H1 (cell line): ENCODE measurements around the gene BATF2. TPM values are rescaled to one million over a fixed set of nuclear protein-coding genes. Genes with fewer than 3 reads are reported as not detected.

Experiments
- CTCF ChIA-PET: fragments of 300-600 bp; sonication (Branson Sonifier 250); formaldehyde crosslinking; loops from one replicate; lab custom pipeline; 2021; ENCODE audit not compliant: partially characterized antibody; lab: Charles Lee
- POLR2A ChIA-PET: fragments of 300-600 bp; sonication (Branson Sonifier 250); formaldehyde crosslinking; loops from one replicate; lab custom pipeline; 2021; ENCODE audit warnings: inconsistent platforms; ENCODE audit not compliant: partially characterized antibody; lab: Charles Lee
- DNase-seq, 2 experiments: peaks; one replicate each; pipeline versions ENCODE4 v3.0.0 to v3.0.0-alpha.2; 2010 to 2022; ENCODE audit warnings: low spot score in 2 of 2, low read depth in 1 of 2, mixed read lengths in 1 of 2
- FAIRE-seq: peaks from 2 replicates; lab custom pipeline; 2011; peaks lifted over from hg19 to GRCh38; lab: Jason Lieb, UNC
- H2AFZ ChIP-seq: 2 replicates; pipeline ENCODE4 v1.8.1; 2012; ENCODE audit warnings: low read length, inconsistent platforms
- H2AK5ac ChIP-seq: 2 replicates; pipeline ENCODE4 v1.6.1; 2013; ENCODE audit warnings: low read depth, low read length
- H2BK120ac ChIP-seq: replicated peaks from 2 replicates; pipeline ENCODE3; 2013; ENCODE audit warnings: low read depth, low read length, inconsistent platforms
- H2BK12ac ChIP-seq: 2 replicates; pipeline ENCODE4 v1.6.1; 2013; ENCODE audit warnings: low read depth, low read length
- H2BK15ac ChIP-seq: 2 replicates; pipeline ENCODE4 v1.6.1; 2013; ENCODE audit warnings: low read length
- H2BK20ac ChIP-seq: 2 replicates; pipeline ENCODE4 v1.6.1; 2013; ENCODE audit warnings: low read length
- H2BK5ac ChIP-seq: 2 replicates; pipeline ENCODE4 v1.6.1; 2013; ENCODE audit warnings: low read depth, low read length
- H3K14ac ChIP-seq: 2 replicates; pipeline ENCODE4 v1.6.1; 2013; ENCODE audit warnings: inconsistent platforms; ENCODE audit not compliant: insufficient read length
- H3K18ac ChIP-seq: 2 replicates; pipeline ENCODE4 v1.6.1; 2013; ENCODE audit warnings: low read length; ENCODE audit errors: extremely low read depth
- H3K23ac ChIP-seq: 2 replicates; pipeline ENCODE4 v1.6.1; 2013; ENCODE audit warnings: inconsistent platforms; ENCODE audit not compliant: insufficient read length
- H3K23me2 ChIP-seq: 2 replicates; pipeline ENCODE4 v1.6.1; 2013; ENCODE audit warnings: low read depth, low read length
- H3K27ac ChIP-seq: 2 replicates; pipeline ENCODE4 v1.6.1; 2011; ENCODE audit warnings: low read depth, low read length, inconsistent platforms
- H3K27me3 ChIP-seq, 4 experiments: replicated peaks in 1 of 4; 1 replicate in 1 of 4; 2 replicates in 3 of 4; pipeline versions ENCODE4 v1.6.1 to v1.8.1; 2011 to 2013; ENCODE audit warnings: low read length in 3 of 4, mild to moderate bottlenecking in 3 of 4, inconsistent platforms in 2 of 4, mixed read lengths in 2 of 4, moderate library complexity in 1 of 4; ENCODE audit not compliant: control insufficient read depth in 3 of 4, insufficient read depth in 3 of 4; ENCODE audit errors: extremely low read depth in 1 of 4
- H3K36me3 ChIP-seq, 4 experiments: 2 replicates each; pipeline versions ENCODE4 v1.6.1 to v1.8.1; 2011 to 2013; ENCODE audit warnings: mild to moderate bottlenecking in 4 of 4, low read length in 3 of 4, moderate library complexity in 2 of 4, control low read depth in 1 of 4, inconsistent platforms in 1 of 4; ENCODE audit not compliant: insufficient read depth in 4 of 4, control insufficient read depth in 2 of 4
- H3K4ac ChIP-seq: replicated peaks from 2 replicates; pipeline ENCODE3; 2013; ENCODE audit warnings: low read length, low read depth, mixed read lengths, inconsistent platforms; ENCODE audit not compliant: insufficient read length
- H3K4me1 ChIP-seq, 4 experiments: replicated peaks in 1 of 4; 1 replicate in 1 of 4; 2 replicates in 3 of 4; pipeline versions ENCODE4 v1.6.1 to v1.8.1; 2011 to 2013; ENCODE audit warnings: low read length in 3 of 4, inconsistent platforms in 2 of 4, mixed read lengths in 1 of 4; ENCODE audit not compliant: insufficient read depth in 4 of 4, control insufficient read depth in 3 of 4
- H3K4me2 ChIP-seq, 2 experiments: 2 replicates each; pipeline versions ENCODE4 v1.6.1 to v1.8.1; 2011 to 2013; ENCODE audit warnings: low read depth in 2 of 2, low read length in 2 of 2, control low read depth in 1 of 2, inconsistent platforms in 1 of 2, mild to moderate bottlenecking in 1 of 2; ENCODE audit not compliant: insufficient read depth in 1 of 2
- H3K4me3 ChIP-seq, 4 experiments: fragments of 200-600, 300-600 bp in 1 of 4; sonication (generic), shearing (Covaris generic), sonication (Bioruptor Twin) in 1 of 4; 2 replicates each; pipeline versions ENCODE4 v1.5.1 to v1.8.1; 2011 to 2016; ENCODE audit warnings: low read length in 4 of 4, low read depth in 3 of 4, control low read depth in 2 of 4, inconsistent platforms in 2 of 4, mild to moderate bottlenecking in 2 of 4, mixed read lengths in 1 of 4, moderate library complexity in 1 of 4; ENCODE audit not compliant: insufficient read depth in 2 of 4; ENCODE audit errors: extremely low read depth in 1 of 4
- H3K56ac ChIP-seq: replicated peaks from 2 replicates; pipeline ENCODE3; 2013; ENCODE audit warnings: low read depth, mild to moderate bottlenecking, mixed read lengths, low read length, inconsistent platforms; ENCODE audit not compliant: insufficient read length
- H3K79me1 ChIP-seq: 2 replicates; pipeline ENCODE4 v1.6.1; 2013; ENCODE audit warnings: low read depth, low read length, control low read depth
- H3K79me2 ChIP-seq, 2 experiments: 2 replicates each; pipeline versions ENCODE4 v1.6.1 to v1.8.1; 2012 to 2013; ENCODE audit warnings: low read length in 2 of 2, mild to moderate bottlenecking in 2 of 2, inconsistent platforms in 1 of 2; ENCODE audit not compliant: insufficient read depth in 2 of 2, control insufficient read depth in 1 of 2
- H3K9ac ChIP-seq, 4 experiments: replicated peaks in 1 of 4; 1 replicate in 1 of 4; 2 replicates in 3 of 4; pipeline versions ENCODE4 v1.6.1 to v1.8.1; 2011 to 2013; ENCODE audit warnings: low read depth in 3 of 4, low read length in 3 of 4, control low read depth in 2 of 4, mild to moderate bottlenecking in 2 of 4, moderate library complexity in 2 of 4, inconsistent platforms in 1 of 4; ENCODE audit errors: extremely low read depth in 1 of 4
- H3K9me3 ChIP-seq, 2 experiments: 2 replicates each; pipeline versions ENCODE4 v1.6.1 to v1.8.1; 2012 to 2013; ENCODE audit warnings: mild to moderate bottlenecking in 2 of 2, moderate library complexity in 2 of 2, control low read depth in 1 of 2, inconsistent platforms in 1 of 2, low read depth in 1 of 2, low read length in 1 of 2, mixed read lengths in 1 of 2; ENCODE audit not compliant: insufficient read depth in 2 of 2
- H4K20me1 ChIP-seq, 2 experiments: replicated peaks in 1 of 2; 2 replicates each; pipeline versions ENCODE3 to v1.8.1; 2011 to 2013; ENCODE audit warnings: inconsistent platforms in 2 of 2, low read length in 2 of 2, mild to moderate bottlenecking in 1 of 2; ENCODE audit not compliant: insufficient read depth in 2 of 2, control insufficient read depth in 1 of 2
- H4K5ac ChIP-seq: 2 replicates; pipeline ENCODE4 v1.6.1; 2013; ENCODE audit warnings: low read length, low read depth, mixed read lengths, inconsistent platforms; ENCODE audit not compliant: insufficient read length
- H4K8ac ChIP-seq: 2 replicates; pipeline ENCODE4 v1.8.0; 2013; ENCODE audit warnings: mild to moderate bottlenecking, moderate library complexity, low read length, inconsistent platforms; ENCODE audit not compliant: insufficient read depth; ENCODE audit errors: extremely low read depth
- H4K91ac ChIP-seq: replicated peaks from 2 replicates; pipeline ENCODE3; 2013; ENCODE audit warnings: low read length, mixed read lengths, inconsistent platforms; ENCODE audit not compliant: insufficient read length
- ASH2L ChIP-seq: fragments of 200-600, 300-600 bp; sonication (generic); IDR thresholded peaks from one replicate; pipeline ENCODE4 v1.7.1; 2017; ENCODE audit warnings: low read length
- ATF2 ChIP-seq: IDR thresholded peaks from 2 replicates; pipeline ENCODE4 v1.6.1; 2012; ENCODE audit warnings: low read length, inconsistent platforms
- BACH1 ChIP-seq: IDR thresholded peaks from 2 replicates; pipeline ENCODE4 v1.6.1; 2012; ENCODE audit warnings: low read length, improper control_type of control experiment
- CBX5 ChIP-seq: fragments of 300-800, 300-1000 bp; sonication (generic); IDR thresholded peaks from 2 replicates; pipeline ENCODE4 v1.7.1; 2016; ENCODE audit warnings: antibody characterized with exemption, low read length, low read depth
- RNF2 ChIP-seq: fragments of 200-900, 300-1000 bp; sonication (generic); IDR thresholded peaks from 2 replicates; pipeline ENCODE4 v1.7.1; 2016; ENCODE audit warnings: borderline replicate concordance, low read depth, mild to moderate bottlenecking, antibody characterized with exemption, low read length; ENCODE audit not compliant: poor library complexity, severe bottlenecking; ENCODE audit errors: missing control alignments
- TAF1 ChIP-seq: IDR thresholded peaks from 2 replicates; pipeline ENCODE4 v1.6.1; 2011; ENCODE audit warnings: mild to moderate bottlenecking, low read depth, low read length
- YY1 ChIP-seq: IDR thresholded peaks from 2 replicates; pipeline ENCODE4 v1.6.1; 2011; ENCODE audit warnings: low read depth, mild to moderate bottlenecking, low read length
- WGBS, 2 experiments: shearing (Covaris generic) in 1 of 2; methylation state at CpG; one replicate each; pipeline versions ENCODE4 v1.1.6 to v1.1.7; 2013 to 2015; ENCODE audit warnings: low lambda C conversion rate in 2 of 2, mixed read lengths in 2 of 2, inconsistent platforms in 1 of 2, low coverage in 1 of 2, missing lambda C conversion rate in 1 of 2; ENCODE audit not compliant: insufficient replicate concordance in 2 of 2, insufficient coverage in 1 of 2, insufficient read length in 1 of 2; ENCODE audit errors: extremely low coverage in 1 of 2, missing lambda C conversion rate in 1 of 2; 5-methylcytosine and 5-hydroxymethylcytosine counted together
- long read RNA-seq, 2 experiments: library from RNA in 1 of 2; library from capped mRNA in 1 of 2; stranded (forward); transcript quantifications; one replicate each; pipeline ENCODE4 v2.0.0, GENCODE V29; 2021; ENCODE audit warnings: inconsistent platforms in 1 of 2
- polyA minus RNA-seq, 3 experiments: library from RNA; depleted of rRNA, polyadenylated mRNA; stranded (reverse); fragments of >200 nt; gene quantifications; 1 replicate in 2 of 3; 2 replicates in 1 of 3; pipeline ENCODE4 v1.2.3, GENCODE V29; 2011
- polyA plus RNA-seq, 7 experiments: library from polyadenylated mRNA; depleted of rRNA in 3 of 7; stranded (reverse) in 5 of 7; unstranded in 2 of 7; fragments of >200 nt in 5 of 7; fragments of 200-250 nt in 2 of 7; gene quantifications; 1 replicate in 5 of 7; 2 replicates in 1 of 7; 4 replicates in 1 of 7; pipeline versions ENCODE4 v1.2.1 to v1.2.3, GENCODE V29; 2011 to 2013; ENCODE audit warnings: missing spikeins in 2 of 7, mixed read lengths in 2 of 7
- total RNA-seq: library from RNA; stranded (reverse); fragmentation: NEBNext Ultra II Directional; extraction: Animal tissue kit (Norgen Biotek cat#: 25700); gene quantifications from 2 replicates; pipeline ENCODE4 v1.2.1, GENCODE V29; 2021

The BATF2 gene
- 1.4 and 2.0 TPM in 2 replicates for total RNA-seq
- polyA plus RNA-seq (2011; rRNA removed), result 3.1 and 4.6 TPM in 2 replicates
- polyA plus RNA-seq (2011; cell fraction: cytosol; rRNA removed), result 2.0 TPM
- polyA plus RNA-seq (2011; cell fraction: nucleus; rRNA removed), result 1.9 TPM
- polyA plus RNA-seq (2012, experiment 1 of 2), result 1.2 to 2.1 TPM (median 1.8 TPM) in 4 replicates
- 2.2 TPM for polyA plus RNA-seq (2012, experiment 2 of 2)
- 1.5 TPM for polyA plus RNA-seq (2013, experiment 1 of 2)
- polyA plus RNA-seq (2013, experiment 2 of 2), result 1.3 TPM
- polyA minus RNA-seq (2011; rRNA and poly(A)+ RNA removed), result 1.8 and 2.0 TPM in 2 replicates
- polyA minus RNA-seq (2011; cell fraction: cytosol; rRNA and poly(A)+ RNA removed), result 0.95 TPM
- polyA minus RNA-seq (2011; cell fraction: nucleus; rRNA and poly(A)+ RNA removed), result 1.4 TPM
- long read RNA-seq, experiment 1, partial matches to known transcripts, result 0 of 1 reads
- long read RNA-seq, experiment 1, other reads (novel, unspliced or antisense), result 0 of 1 reads
- long read RNA-seq, experiment 2, result 0 reads

GRCh38 chr11:64996710-64997380 is at the start of gene BATF2:
BATF2 (minus strand) TSS chr11:64996971; CDS start chr11:64996914, 57 bp downstream.
- H2BK20ac ChIP-seq, result peak within 1 kb of the TSS; percentile 67
- H3K9me3 ChIP-seq, result no peaks in the 10 kb centered on the region
- POLR2A ChIA-PET, result interaction anchor here (0.6 to 2.8 kb wide), 12 partner anchors 9 to 191 kb away, joined by 3 to 20 read pairs (median 4); partner anchors contain the start of genes ARL2, GPHA2, MEN1 and PPP2R5B
- H3K27me3 ChIP-seq, result no peaks in the 10 kb centered on the region
- FAIRE-seq (no peak), DNase-seq (peak; percentile 49 to 78)
- peak within 1 kb of the TSS; percentile 50 for H3K27ac ChIP-seq
- H3K9ac ChIP-seq, result no peak within 1 kb of the TSS; a peak in 1 of 7 replicates
- no peaks in the 10 kb centered on the region for H3K23me2 ChIP-seq
- H4K5ac ChIP-seq, result peak within 1 kb of the TSS; percentile 9
- peak within 1 kb of the TSS; percentile 96 for H2BK15ac ChIP-seq
- peak within 1 kb of the TSS; percentile 72 for H3K18ac ChIP-seq
- H3K14ac ChIP-seq, result no peak within 1 kb of the TSS
- H3K56ac ChIP-seq, result peak within 1 kb of the TSS; percentile 66
- H3K4ac ChIP-seq, result no peak within 1 kb of the TSS
- peaks cover 0 to 9% (median 1%) of the 10 kb centered on the region in 4 experiments; a peak in 2 of 7 replicates for H3K4me1 ChIP-seq
- H2BK120ac ChIP-seq, result peak within 1 kb of the TSS; percentile 36
- peak within 1 kb of the TSS in 3 of 4 experiments; percentile 8 to 36 (median 23); a peak in 5 of 8 replicates for H3K4me3 ChIP-seq
- H4K20me1 ChIP-seq, result no peaks in the 10 kb centered on the region
- peak within 1 kb of the TSS; percentile 1 to 58; a peak in 3 of 4 replicates for H3K4me2 ChIP-seq
- H2AFZ ChIP-seq, result peak within 1 kb of the TSS; percentile 90
- peak within 1 kb of the TSS; percentile 80; the same call in 1 of the 2 replicates for H4K8ac ChIP-seq
- no peaks in the 10 kb centered on the region for H3K79me1 ChIP-seq
- peak within 1 kb of the TSS; percentile 83 for H4K91ac ChIP-seq
- H2AK5ac ChIP-seq, result no peak within 1 kb of the TSS
- no peaks in the 10 kb centered on the region for H3K36me3 ChIP-seq
- H3K23ac ChIP-seq, result no peak within 1 kb of the TSS
- CTCF ChIA-PET, result interaction anchor here (0.6 to 6.1 kb wide), 39 partner anchors 9 to 600 kb away, joined by 3 to 65 read pairs (median 4); partner anchors contain the start of genes ARL2, EHD1, GPHA2 and SAC3D1
- no peaks in the 10 kb centered on the region for H3K79me2 ChIP-seq
- H2BK5ac ChIP-seq, result peak within 1 kb of the TSS; percentile 78
- peak within 1 kb of the TSS; percentile 84; the same call in 1 of the 2 replicates for H2BK12ac ChIP-seq
- 30% methylated on average over 9 of the region's 9 CpGs; no CpG with 5 or more reads in 1 of the 2 experiments for WGBS, 2 experiments
- TF ChIP-seq RNF2 (no peak), ATF2 (0 out of 2 replicates have a peak, but pooled peaks have one; percentile 17), ASH2L (peak; percentile 50), BACH1 (no peak), CBX5 (no peak), TAF1 (peak; percentile 66), YY1 (peak; percentile 56; the same call in 1 of the 2 replicates)
